ENCODE measurements around the gene CYSLTR2.

DNA sequence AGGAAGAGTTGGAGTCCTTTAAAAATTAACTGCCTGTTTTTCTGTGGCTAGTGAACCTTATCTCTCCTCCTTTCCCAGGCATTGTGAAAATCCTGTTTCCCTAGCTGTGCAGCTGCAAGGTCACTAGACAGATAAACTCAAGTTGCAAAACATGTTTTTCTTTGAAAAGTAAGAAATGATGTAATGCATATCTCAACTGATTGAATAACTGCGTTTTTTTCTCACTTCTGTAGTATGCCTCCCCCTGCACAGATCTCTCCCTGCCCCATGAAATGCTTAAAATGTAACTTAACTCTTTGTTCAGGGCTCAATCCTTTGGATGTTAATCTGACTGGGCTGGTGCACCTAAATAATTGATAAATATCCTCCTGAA lies 27.7 kb upstream of the CYSLTR2 start:
- TF ChIP-seq, protein P1, sequence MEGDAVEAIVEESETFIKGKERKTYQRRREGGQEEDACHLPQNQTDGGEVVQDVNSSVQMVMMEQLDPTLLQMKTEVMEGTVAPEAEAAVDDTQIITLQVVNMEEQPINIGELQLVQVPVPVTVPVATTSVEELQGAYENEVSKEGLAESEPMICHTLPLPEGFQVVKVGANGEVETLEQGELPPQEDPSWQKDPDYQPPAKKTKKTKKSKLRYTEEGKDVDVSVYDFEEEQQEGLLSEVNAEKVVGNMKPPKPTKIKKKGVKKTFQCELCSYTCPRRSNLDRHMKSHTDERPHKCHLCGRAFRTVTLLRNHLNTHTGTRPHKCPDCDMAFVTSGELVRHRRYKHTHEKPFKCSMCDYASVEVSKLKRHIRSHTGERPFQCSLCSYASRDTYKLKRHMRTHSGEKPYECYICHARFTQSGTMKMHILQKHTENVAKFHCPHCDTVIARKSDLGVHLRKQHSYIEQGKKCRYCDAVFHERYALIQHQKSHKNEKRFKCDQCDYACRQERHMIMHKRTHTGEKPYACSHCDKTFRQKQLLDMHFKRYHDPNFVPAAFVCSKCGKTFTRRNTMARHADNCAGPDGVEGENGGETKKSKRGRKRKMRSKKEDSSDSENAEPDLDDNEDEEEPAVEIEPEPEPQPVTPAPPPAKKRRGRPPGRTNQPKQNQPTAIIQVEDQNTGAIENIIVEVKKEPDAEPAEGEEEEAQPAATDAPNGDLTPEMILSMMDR (conservative IDR thresholded peaks at IDR 0.05 in 1 of 2, IDR thresholded peaks at IDR 0.05 in 1 of 2; ENCODE audit: low read depth in 1 of 2, low read length in 2 of 2), result no peak
- TF ChIP-seq EZH2 (IDR thresholded peaks at IDR 0.05; ENCODE audit: low read length, missing control alignments), result no peak

All from fibroblast of lung (primary cell).